Suprapubic skin (tissue), 3 donors: ENCODE data around the gene APIP.

Source experiments
- CTCF ChIP-seq, 2 donors: fragments of 200-600 bp in 1 of 2; fragments of 450-650 bp in 1 of 2; sonication (generic) in 1 of 2; IDR thresholded peaks; one replicate each; pipeline ENCODE4 v1.5.1; 2016 to 2019; ENCODE audit warnings: antibody characterized with exemption in 2 of 2, mild to moderate bottlenecking in 1 of 2, moderate library complexity in 1 of 2
- EP300 ChIP-seq: sonication (generic); formaldehyde crosslinking; IDR thresholded peaks from one replicate; pipeline ENCODE4 v1.6.1; 2017; ENCODE audit warnings: antibody characterized with exemption
- POLR2A ChIP-seq, 2 donors: fragments of 450-650 bp; IDR thresholded peaks; one replicate each; pipeline ENCODE4 v1.6.1; 2017; ENCODE audit warnings: antibody characterized with exemption in 2 of 2, mild to moderate bottlenecking in 2 of 2, moderate library complexity in 2 of 2

DNA sequence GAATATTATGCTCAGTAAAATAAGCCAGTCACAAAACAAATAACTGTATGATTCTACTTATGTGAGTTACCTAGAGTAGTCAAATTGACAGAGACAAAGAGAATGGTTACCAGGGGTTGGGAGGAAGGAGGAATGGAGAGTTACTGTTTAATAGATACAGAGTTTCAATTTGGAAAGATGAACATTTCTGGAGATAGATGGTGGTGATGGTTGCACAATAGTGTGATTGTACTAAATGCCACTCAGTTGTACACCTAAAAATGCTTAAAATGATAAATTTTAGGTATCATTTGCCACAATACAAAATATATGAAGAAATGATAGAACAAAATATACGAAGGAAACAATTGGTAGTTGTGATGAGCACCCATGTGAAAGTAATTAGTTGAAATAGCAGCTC lies 43.6 kb upstream of the APIP start:
- TF ChIP-seq CTCF (IDR thresholded peaks at IDR 0.05): no peak
- TF ChIP-seq EP300: no peak
- no peak for TF ChIP-seq POLR2A (IDR thresholded peaks at IDR 0.05)
